GM19395 (cell line): ENCODE data around the gene DPYSL5.
"Not testable (repeated sequence)": the region's sequence is repeated elsewhere in the genome, so short reads cannot be mapped to it uniquely, and the experiment has no call there.

Experiments
- ATAC-seq: cut with Tn5 transposase; IDR thresholded peaks from one replicate; pipeline ENCODE4 v1.9.1; 2021; ENCODE audit warnings: mild to moderate bottlenecking, moderate library complexity; ENCODE audit not compliant: unreplicated experiment

The DPYSL5 gene

GRCh38 chr2:26899500-26900164, 51.7 kb downstream of the DPYSL5 start:
- no peak for ATAC-seq

GRCh38 chr2:26900831-26901321, 52.9 kb downstream of the DPYSL5 start:
- ATAC-seq, result no peak

- no peak for ATAC-seq
These were observed 53.6 kb downstream of the DPYSL5 start for GRCh38 chr2:26901326-26902183.

GRCh38 chr2:26903676-26904075, 55.7 kb downstream of the DPYSL5 start:
- no peak for ATAC-seq

GRCh38 chr2:26904839-26905238, 56.9 kb downstream of the DPYSL5 start:
- peak; percentile 61 for ATAC-seq

GRCh38 chr2:26905341-26906198, 57.6 kb downstream of the DPYSL5 start:
- no peak for ATAC-seq

- ATAC-seq, result no peak
These were observed 59.5 kb downstream of the DPYSL5 start for GRCh38 chr2:26907416-26907815.

- no peak for ATAC-seq
These were observed 62.2 kb downstream of the DPYSL5 start for GRCh38 chr2:26910176-26910575.

GRCh38 chr2:26911911-26912861, 64.3 kb downstream of the DPYSL5 start:
- no peak for ATAC-seq

- no peak for ATAC-seq
These were observed 65.7 kb downstream of the DPYSL5 start for GRCh38 chr2:26913606-26913998.

- no peak for ATAC-seq
These were observed 66.2 kb downstream of the DPYSL5 start for GRCh38 chr2:26913999-26914658.

- ATAC-seq, result no peak
These were observed 66.9 kb downstream of the DPYSL5 start for GRCh38 chr2:26914659-26915310.

- ATAC-seq, result no peak
These were observed 67.4 kb downstream of the DPYSL5 start for GRCh38 chr2:26915316-26915715.

- ATAC-seq, result no peak
These were observed 68.3 kb downstream of the DPYSL5 start for GRCh38 chr2:26916128-26916692.

GRCh38 chr2:26917135-26917836, 69.4 kb downstream of the DPYSL5 start:
- ATAC-seq, result no peak

GRCh38 chr2:26921323-26921722, 73.4 kb downstream of the DPYSL5 start:
- ATAC-seq, result no peak

- ATAC-seq, result no peak
These were observed 74.7 kb downstream of the DPYSL5 start for GRCh38 chr2:26922405-26923188.

GRCh38 chr2:26923189-26923466, 75.2 kb downstream of the DPYSL5 start:
- not testable (repeated sequence) for ATAC-seq
